HFFc6 (cell line): ENCODE results near the gene BRDT. TPM values are rescaled to one million over a fixed set of nuclear protein-coding genes. Genes with fewer than 3 reads are reported as not detected.

Source experiments
- DNase-seq: peaks from one replicate; pipeline ENCODE4 v3.0.0-alpha.2; 2018
- H3K27ac Mint-ChIP-seq: 2 replicates; pipeline ENCODE4 v1.8.0; 2020; ENCODE audit warnings: mild to moderate bottlenecking, mixed read lengths
- H3K27me3 Mint-ChIP-seq: 2 replicates; pipeline ENCODE4 v1.8.0; 2021; ENCODE audit warnings: mild to moderate bottlenecking, moderate library complexity, mixed read lengths; ENCODE audit not compliant: insufficient read depth
- H3K36me3 Mint-ChIP-seq: 2 replicates; pipeline ENCODE4 v1.8.0; 2021; ENCODE audit warnings: low read depth, mixed read lengths
- H3K4me1 Mint-ChIP-seq: 2 replicates; pipeline ENCODE4 v1.8.0; 2020; ENCODE audit warnings: low read depth, mixed read lengths
- H3K4me3 Mint-ChIP-seq: 2 replicates; pipeline ENCODE4 v1.8.0; 2020; ENCODE audit warnings: mild to moderate bottlenecking, moderate library complexity, mixed read lengths
- H3K9me3 Mint-ChIP-seq: 2 replicates; pipeline ENCODE4 v1.8.0; 2020; ENCODE audit warnings: mild to moderate bottlenecking, mixed read lengths
- total RNA-seq, 6 experiments: library from RNA; stranded (reverse); fragmentation: NEBNext Ultra II Directional; extraction: Animal tissue kit (Norgen Biotek cat#: 25700); gene quantifications; 2 replicates in 1 of 6; 3 replicates in 5 of 6; pipeline ENCODE4 v1.2.3, GENCODE V29; 2021
- TF ChIP-seq, protein P1 (sequence below): fragments of 200-600 bp; sonication (generic); IDR thresholded peaks from 2 replicates; pipeline ENCODE4 v1.5.0; 2021; ENCODE audit warnings: antibody characterized with exemption, mild to moderate bottlenecking

Gene BRDT
- total RNA-seq, 6 experiments from 2014 or later, result not detected

DNA sequence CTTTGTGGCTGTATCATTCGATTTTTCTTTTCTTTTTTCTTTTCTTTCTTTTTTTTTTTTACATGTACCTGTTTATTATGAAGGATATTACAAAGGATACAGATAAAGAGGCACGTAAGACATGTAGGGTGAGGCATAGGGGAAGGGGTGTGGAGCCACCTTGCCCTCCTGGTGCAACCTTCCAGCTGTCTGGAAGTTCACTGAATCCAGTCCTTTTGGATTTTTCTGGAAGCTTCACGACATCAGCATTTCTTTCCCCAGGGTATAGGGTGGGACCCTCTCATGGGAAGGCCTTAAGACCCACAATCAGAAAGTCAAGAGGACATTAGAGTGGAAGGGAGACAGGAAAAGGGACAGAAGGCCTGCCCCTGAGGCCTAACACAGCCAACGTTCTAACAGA is 33.2 kb upstream of the BRDT start:
- TF ChIP-seq, protein P1, sequence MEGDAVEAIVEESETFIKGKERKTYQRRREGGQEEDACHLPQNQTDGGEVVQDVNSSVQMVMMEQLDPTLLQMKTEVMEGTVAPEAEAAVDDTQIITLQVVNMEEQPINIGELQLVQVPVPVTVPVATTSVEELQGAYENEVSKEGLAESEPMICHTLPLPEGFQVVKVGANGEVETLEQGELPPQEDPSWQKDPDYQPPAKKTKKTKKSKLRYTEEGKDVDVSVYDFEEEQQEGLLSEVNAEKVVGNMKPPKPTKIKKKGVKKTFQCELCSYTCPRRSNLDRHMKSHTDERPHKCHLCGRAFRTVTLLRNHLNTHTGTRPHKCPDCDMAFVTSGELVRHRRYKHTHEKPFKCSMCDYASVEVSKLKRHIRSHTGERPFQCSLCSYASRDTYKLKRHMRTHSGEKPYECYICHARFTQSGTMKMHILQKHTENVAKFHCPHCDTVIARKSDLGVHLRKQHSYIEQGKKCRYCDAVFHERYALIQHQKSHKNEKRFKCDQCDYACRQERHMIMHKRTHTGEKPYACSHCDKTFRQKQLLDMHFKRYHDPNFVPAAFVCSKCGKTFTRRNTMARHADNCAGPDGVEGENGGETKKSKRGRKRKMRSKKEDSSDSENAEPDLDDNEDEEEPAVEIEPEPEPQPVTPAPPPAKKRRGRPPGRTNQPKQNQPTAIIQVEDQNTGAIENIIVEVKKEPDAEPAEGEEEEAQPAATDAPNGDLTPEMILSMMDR, result no peak
- no peak for DNase-seq
- Mint-ChIP-seq H3K4me3 (no peak overlapping the region), H3K27me3 (no peaks in the 10 kb centered on the region; the same call in 1 of the 2 replicates), H3K36me3 (no peaks in the 10 kb centered on the region), H3K27ac (no peak overlapping the region), H3K4me1 (peaks cover 22% of the 10 kb centered on the region), H3K9me3 (no peaks in the 10 kb centered on the region)

DNA sequence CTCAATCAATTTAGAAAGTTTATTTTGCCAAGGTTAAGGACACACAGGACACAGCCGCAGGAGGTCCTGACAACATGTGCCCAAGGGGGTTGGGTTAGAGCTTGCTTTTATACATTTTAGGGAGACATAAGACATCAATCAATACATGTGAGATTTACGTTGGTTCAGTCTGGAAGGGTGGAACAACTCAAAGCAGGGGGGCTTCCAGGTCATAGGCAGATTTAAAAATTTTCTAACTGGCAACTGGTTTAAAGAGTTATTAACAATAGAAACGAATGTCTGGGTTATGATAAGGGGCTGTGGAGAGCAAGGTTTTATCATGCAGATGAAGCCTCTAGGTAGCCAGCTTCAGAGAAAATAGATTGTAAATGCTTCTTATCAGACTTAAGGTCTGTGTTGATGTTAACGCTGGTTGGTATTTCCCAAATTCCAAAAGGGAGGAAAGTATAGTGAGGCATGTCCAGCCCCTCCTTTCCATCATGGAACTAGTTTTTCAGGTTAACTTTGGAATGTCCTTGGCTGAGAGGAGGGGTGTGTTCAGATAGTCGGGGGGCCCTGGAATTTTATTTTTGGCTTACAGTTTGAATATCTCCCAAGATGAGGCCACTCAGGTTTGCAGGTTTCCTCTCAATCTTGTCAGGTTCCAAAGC is 32.3 kb upstream of the BRDT start:
- no peak for DNase-seq
- Mint-ChIP-seq H3K27ac (no peak overlapping the region), H3K36me3 (no peaks in the 10 kb centered on the region), H3K4me3 (no peak overlapping the region), H3K4me1 (peaks cover 21% of the 10 kb centered on the region), H3K27me3 (no peaks in the 10 kb centered on the region; the same call in 1 of the 2 replicates), H3K9me3 (no peaks in the 10 kb centered on the region)
- TF ChIP-seq, protein P1, result no peak

GRCh38 chr1:91919962-91920361 is 29.2 kb upstream of the BRDT start:
- no peak for DNase-seq

GRCh38 chr1:91924146-91924545 is 25.1 kb upstream of the BRDT start:
- TF ChIP-seq, protein P1, result no peak
- peak; percentile 57 for DNase-seq
- no peaks in the 10 kb centered on the region; the same call in 1 of the 2 replicates for H3K27me3 Mint-ChIP-seq
- H3K4me1 Mint-ChIP-seq, result peaks cover 32% of the 10 kb centered on the region
- peaks cover 6% of the 10 kb centered on the region for H3K36me3 Mint-ChIP-seq
- peaks cover 6% of the 10 kb centered on the region; the same call in 1 of the 2 replicates for H3K9me3 Mint-ChIP-seq
- peak overlapping the region; percentile 63 for H3K27ac Mint-ChIP-seq
- peak overlapping the region; percentile 35 for H3K4me3 Mint-ChIP-seq

More at GRCh38 chr1:91919962-91920361, 29.2 kb upstream of the BRDT start:
- peaks cover 6% of the 10 kb centered on the region; the same call in 1 of the 2 replicates for H3K9me3 Mint-ChIP-seq
- no peak overlapping the region for H3K27ac Mint-ChIP-seq
- peaks cover 6% of the 10 kb centered on the region for H3K36me3 Mint-ChIP-seq
- H3K27me3 Mint-ChIP-seq, result no peaks in the 10 kb centered on the region; the same call in none of the 2 replicates
- H3K4me1 Mint-ChIP-seq, result peaks cover 15% of the 10 kb centered on the region
- H3K4me3 Mint-ChIP-seq, result no peak overlapping the region
- TF ChIP-seq, protein P1, result no peak

GRCh38 chr1:91925644-91926435 is 23.4 kb upstream of the BRDT start:
- Mint-ChIP-seq H3K27me3 (no peaks in the 10 kb centered on the region; the same call in 1 of the 2 replicates), H3K4me3 (no peak overlapping the region), H3K9me3 (peaks cover 6% of the 10 kb centered on the region; the same call in 1 of the 2 replicates), H3K36me3 (peaks cover 6% of the 10 kb centered on the region), H3K4me1 (peaks cover 36% of the 10 kb centered on the region), H3K27ac (no peak overlapping the region)
- TF ChIP-seq, protein P1, result no peak
- DNase-seq, result no peak
